ENCODE measurements around the gene CALML4.

- TF ChIP-seq CTCF (IDR thresholded peaks at IDR 0.05; ENCODE audit: poor library complexity) (no peak), EZH2 (IDR thresholded peaks at IDR 0.05; ENCODE audit: borderline replicate concordance) (no peak), EZH2phosphoT487 (IDR thresholded peaks at IDR 0.05; ENCODE audit: low read depth, severe bottlenecking, unreplicated experiment) (no peak)
These were observed 15.8 kb upstream of the CALML4 start for GRCh38 chr15:68220967-68221366.
